Activated naive CD4-positive, alpha-beta T cell treated with Interleukin-2 at 50 U/mL for 16 hours (primary cell): ENCODE results near the gene COL6A3.

Experiments used
- DNase-seq: peaks from one replicate; pipeline ENCODE4 v3.0.0-alpha.2; 2020

COL6A3 gene

GRCh38 chr2:237441605-237442274 is 27.8 kb upstream of the COL6A3 start:
- DNase-seq = peak; percentile 48

GRCh38 chr2:237440819-237441281 is 26.9 kb upstream of the COL6A3 start:
- DNase-seq = peak; percentile 73

GRCh38 chr2:237438080-237438940 is 24.3 kb upstream of the COL6A3 start:
- no peak for DNase-seq

GRCh38 chr2:237437566-237437965 is 23.6 kb upstream of the COL6A3 start:
- DNase-seq = no peak

- no peak for DNase-seq
Observed at GRCh38 chr2:237435844-237436587, 22.1 kb upstream of the COL6A3 start.

GRCh38 chr2:237434866-237435311 is 20.9 kb upstream of the COL6A3 start:
- peak; percentile 87 for DNase-seq

- DNase-seq = no peak
Observed at GRCh38 chr2:237433920-237434676, 20.1 kb upstream of the COL6A3 start.

- DNase-seq = peak; percentile 88
Observed at GRCh38 chr2:237432484-237433092, 18.6 kb upstream of the COL6A3 start.

GRCh38 chr2:237431837-237432236 is 17.9 kb upstream of the COL6A3 start:
- DNase-seq = no peak

- DNase-seq = peak; percentile 41
Observed at GRCh38 chr2:237431372-237431771, 17.4 kb upstream of the COL6A3 start.

GRCh38 chr2:237430861-237431260 is 16.9 kb upstream of the COL6A3 start:
- no peak for DNase-seq

GRCh38 chr2:237429753-237430152 is 15.8 kb upstream of the COL6A3 start:
- no peak for DNase-seq

- DNase-seq = peak; percentile 85
Observed at GRCh38 chr2:237427769-237428506, 14.0 kb upstream of the COL6A3 start.

GRCh38 chr2:237426517-237426916 is 12.6 kb upstream of the COL6A3 start:
- DNase-seq = no peak

- DNase-seq = no peak
Observed at GRCh38 chr2:237425320-237425719, 11.4 kb upstream of the COL6A3 start.

GRCh38 chr2:237424544-237424943 is 10.6 kb upstream of the COL6A3 start:
- DNase-seq = no peak

- DNase-seq = no peak
Observed at GRCh38 chr2:237423891-237424290, 9.9 kb upstream of the COL6A3 start.

GRCh38 chr2:237422309-237422708 is 8.3 kb upstream of the COL6A3 start:
- DNase-seq = no peak

GRCh38 chr2:237421542-237422116 is 7.7 kb upstream of the COL6A3 start:
- DNase-seq = peak; percentile 85

- DNase-seq = no peak
Observed at GRCh38 chr2:237418300-237418699, 4.3 kb upstream of the COL6A3 start.
